22Rv1 (cell line): Measurements from ENCODE around the gene SRGN.
A peak's percentile ranks its signal among the peaks of the same experiment; 100 is the strongest.

Experiments
- H3K27ac ChIP-seq: fragments of 450-650 bp; 2 replicates; pipeline ENCODE4 v1.5.1; 2017
- ZFX ChIP-seq: fragments of 450-650 bp; IDR thresholded peaks from 2 replicates; pipeline ENCODE4 v1.6.1; 2017; ENCODE audit warnings: antibody characterized with exemption, borderline replicate concordance
- TF ChIP-seq, protein P1 (sequence below): fragments of 450-650 bp; IDR thresholded peaks from 2 replicates; pipeline ENCODE4 v1.5.1; 2017; ENCODE audit warnings: mild to moderate bottlenecking

Gene SRGN

DNA sequence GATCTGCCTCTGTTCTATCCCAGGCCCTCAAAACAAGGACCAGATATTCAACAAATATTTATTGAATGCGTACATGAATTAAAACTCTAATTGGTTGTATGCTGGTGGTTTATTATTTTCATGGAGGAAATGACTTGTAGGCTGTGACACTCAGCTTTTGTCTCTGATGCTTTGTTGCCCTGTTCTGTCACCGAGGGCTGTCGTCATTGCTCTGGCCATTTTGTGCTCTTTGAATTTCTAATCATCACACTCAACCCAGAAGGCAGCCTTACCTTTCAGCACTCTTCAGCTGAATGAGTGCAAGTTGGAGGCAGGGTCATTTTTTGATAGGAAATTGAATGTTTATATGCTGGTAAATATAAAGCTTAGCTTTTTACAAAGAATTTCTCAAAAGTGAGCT lies 14.5 kb downstream of the SRGN start:
- no peak for TF ChIP-seq ZFX
- TF ChIP-seq, protein P1, sequence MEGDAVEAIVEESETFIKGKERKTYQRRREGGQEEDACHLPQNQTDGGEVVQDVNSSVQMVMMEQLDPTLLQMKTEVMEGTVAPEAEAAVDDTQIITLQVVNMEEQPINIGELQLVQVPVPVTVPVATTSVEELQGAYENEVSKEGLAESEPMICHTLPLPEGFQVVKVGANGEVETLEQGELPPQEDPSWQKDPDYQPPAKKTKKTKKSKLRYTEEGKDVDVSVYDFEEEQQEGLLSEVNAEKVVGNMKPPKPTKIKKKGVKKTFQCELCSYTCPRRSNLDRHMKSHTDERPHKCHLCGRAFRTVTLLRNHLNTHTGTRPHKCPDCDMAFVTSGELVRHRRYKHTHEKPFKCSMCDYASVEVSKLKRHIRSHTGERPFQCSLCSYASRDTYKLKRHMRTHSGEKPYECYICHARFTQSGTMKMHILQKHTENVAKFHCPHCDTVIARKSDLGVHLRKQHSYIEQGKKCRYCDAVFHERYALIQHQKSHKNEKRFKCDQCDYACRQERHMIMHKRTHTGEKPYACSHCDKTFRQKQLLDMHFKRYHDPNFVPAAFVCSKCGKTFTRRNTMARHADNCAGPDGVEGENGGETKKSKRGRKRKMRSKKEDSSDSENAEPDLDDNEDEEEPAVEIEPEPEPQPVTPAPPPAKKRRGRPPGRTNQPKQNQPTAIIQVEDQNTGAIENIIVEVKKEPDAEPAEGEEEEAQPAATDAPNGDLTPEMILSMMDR = no peak
- no peak overlapping the region for H3K27ac ChIP-seq

DNA sequence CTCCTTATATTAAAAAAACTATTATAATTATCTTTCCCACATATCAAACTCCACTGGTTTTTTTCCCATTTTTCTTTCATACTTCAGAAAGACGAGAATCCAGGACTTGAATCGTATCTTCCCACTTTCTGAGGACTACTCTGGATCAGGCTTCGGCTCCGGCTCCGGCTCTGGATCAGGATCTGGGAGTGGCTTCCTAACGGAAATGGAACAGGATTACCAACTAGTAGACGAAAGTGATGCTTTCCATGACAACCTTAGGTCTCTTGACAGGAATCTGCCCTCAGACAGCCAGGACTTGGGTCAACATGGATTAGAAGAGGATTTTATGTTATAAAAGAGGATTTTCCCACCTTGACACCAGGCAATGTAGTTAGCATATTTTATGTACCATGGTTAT lies 15.9 kb downstream of the SRGN start:
- TF ChIP-seq, protein P1 = no peak
- TF ChIP-seq ZFX = no peak
- H3K27ac ChIP-seq = no peak overlapping the region

DNA sequence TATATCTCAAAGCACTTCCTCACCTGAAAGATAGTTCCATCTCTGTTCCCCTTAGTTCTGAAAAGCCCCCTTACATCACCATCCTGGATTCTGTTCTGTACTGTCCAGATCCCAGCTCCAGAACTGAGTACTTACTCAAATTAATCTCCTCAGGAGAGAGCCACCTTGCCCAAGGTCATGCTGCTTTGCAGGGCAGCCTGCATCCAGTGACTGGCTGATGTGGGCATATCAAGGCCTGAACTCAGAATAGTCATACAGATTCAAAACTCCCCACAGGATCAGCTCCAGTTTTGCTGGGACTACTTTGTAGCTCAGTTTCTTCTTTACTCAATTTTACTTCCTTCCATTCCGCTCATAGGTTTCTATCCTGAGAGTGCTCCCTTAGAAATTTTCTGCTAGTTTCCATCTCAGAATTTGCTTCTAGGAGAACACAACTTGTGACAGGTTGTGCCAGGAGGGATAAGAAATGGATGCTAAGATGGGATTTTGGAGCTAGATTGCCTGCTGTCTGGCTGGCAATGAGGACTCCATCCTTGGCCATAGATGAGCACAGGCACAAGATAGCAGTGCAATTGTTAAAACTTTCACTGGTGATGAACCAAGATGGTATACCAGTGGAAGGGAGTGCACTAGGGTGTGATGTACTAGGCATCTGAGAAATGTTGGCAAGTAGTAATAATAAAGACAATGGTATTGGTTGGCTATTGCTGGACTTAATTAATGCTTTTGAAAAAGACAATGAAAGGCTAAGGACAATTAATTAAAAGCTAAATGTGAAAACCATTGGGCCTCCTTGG lies 17.3 kb downstream of the SRGN start:
- H3K27ac ChIP-seq = no peak overlapping the region
- TF ChIP-seq, protein P1 = no peak
- no peak for TF ChIP-seq ZFX

DNA sequence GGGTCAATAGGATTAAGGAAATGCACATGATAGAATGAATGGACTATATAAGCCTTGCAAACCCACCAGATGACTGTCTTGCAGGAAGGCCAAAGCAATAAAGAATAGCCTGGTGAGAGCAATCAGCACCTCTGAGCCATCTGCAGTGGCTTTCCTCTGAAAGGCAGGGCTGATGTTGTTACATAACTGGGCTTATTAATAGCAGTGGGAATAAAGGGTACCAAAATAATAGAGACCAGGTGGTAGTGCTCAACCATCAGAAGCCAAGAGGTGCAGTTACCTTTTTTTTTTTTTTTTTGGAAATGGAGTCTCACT lies 19.2 kb downstream of the SRGN start:
- no peak for TF ChIP-seq ZFX
- TF ChIP-seq, protein P1 = no peak
- no peak overlapping the region for H3K27ac ChIP-seq

DNA sequence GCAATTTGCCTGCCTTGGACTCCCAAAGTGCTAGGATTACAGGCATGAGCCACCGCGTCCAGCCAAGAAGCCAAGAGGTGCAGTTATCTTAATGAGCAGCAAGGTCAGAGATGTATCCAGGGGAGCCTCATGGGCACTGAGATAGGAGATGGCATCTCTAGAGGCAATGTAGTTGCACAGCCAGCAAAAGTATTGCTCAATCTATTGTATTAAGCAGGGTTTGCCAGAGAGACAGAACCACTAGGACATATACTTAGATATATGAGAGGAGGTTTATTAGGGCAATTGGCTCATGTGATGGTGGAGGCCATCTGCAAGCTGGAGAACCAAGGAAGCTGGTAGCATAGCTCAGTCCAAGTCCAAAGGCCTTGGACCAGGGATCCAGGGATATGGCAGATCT lies 19.8 kb downstream of the SRGN start:
- H3K27ac ChIP-seq = no peak overlapping the region
- TF ChIP-seq, protein P1 = no peak
- TF ChIP-seq ZFX = no peak

DNA sequence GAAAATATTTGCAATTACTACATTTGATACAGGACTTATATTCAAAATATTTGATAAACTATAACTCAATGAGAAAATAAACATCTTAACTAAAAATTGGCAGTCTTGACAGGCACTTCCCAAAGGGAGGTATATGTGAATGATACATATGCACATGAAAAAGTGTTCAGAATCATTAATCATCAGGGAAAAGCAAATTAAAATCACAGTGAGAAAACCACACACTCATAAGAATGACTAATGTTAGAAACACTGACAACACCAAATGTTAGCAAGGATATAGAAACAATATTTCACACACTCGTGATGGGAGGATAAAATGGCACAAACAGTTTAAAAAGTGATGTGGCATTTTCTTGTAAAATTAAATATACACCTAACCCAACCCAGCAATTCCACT lies 32.0 kb downstream of the SRGN start:
- no peak overlapping the region for H3K27ac ChIP-seq
- TF ChIP-seq, protein P1 = no peak
- no peak for TF ChIP-seq ZFX

DNA sequence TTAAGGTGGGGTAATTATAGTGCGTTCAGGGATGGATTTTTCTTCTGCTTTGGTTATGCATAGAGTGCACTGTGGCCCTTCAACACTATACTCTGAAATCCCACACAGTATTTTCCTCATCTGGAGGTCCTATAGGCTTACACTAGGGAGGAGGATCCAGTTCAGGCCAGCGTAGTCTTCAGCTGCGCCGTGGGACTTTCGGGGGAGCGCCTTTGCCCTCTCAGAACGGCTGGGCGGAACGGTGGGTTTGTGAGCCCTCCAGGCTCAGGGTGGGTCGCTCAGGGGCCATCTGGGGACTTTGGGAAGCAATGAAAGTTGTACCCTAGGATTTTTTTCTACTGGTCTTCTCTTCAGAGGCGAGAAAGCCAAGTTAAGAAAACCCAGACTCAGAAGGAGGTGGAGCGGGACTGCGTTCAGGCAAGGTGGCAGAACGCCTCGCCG lies 35.4 kb downstream of the SRGN start:
- peak overlapping the region; percentile 93 for H3K27ac ChIP-seq
- TF ChIP-seq, protein P1 = peak; percentile 50
- no peak for TF ChIP-seq ZFX
